ENCODE data around the gene KRT12.

The KRT12 gene

DNA sequence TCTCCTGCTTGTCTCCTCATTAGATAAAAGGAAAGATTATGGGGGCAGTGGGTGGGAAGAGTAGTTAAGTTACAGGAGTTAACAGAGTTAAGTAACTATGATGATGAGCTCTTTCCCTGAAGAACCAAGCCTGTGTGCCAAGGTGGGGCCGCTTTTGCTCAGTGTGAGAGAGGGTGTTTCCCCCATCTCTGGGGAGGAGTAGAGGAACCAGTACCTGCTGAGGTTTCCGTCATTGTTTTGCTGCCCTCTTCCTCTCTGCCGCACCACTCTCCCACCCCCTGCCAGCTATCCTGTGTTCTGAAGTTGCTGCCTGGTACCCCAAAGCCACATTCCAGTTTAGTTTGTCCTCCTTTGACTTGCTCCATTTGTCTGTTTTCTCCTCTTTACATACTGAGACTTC lies 23.8 kb downstream of the KRT12 start:
- TF ChIP-seq ARNTL (CRISPR knock-in tag; IDR thresholded peaks at IDR 0.05; ENCODE audit: borderline replicate concordance, low read depth) (no peak), CSDC2 (CRISPR knock-in tag; IDR thresholded peaks at IDR 0.05) (no peak), ZNF70 (CRISPR knock-in tag; IDR thresholded peaks at IDR 0.05) (no peak), ESRRG (CRISPR knock-in tag; IDR thresholded peaks at IDR 0.05) (no peak), RARB (CRISPR knock-in tag; IDR thresholded peaks at IDR 0.05) (no peak), PPARA (CRISPR knock-in tag; IDR thresholded peaks at IDR 0.05; ENCODE audit: borderline replicate concordance) (no peak), ZNF8 (CRISPR knock-in tag; IDR thresholded peaks at IDR 0.05) (no peak), GLIS3 (CRISPR knock-in tag; IDR thresholded peaks at IDR 0.05) (no peak), ZFP3 (CRISPR knock-in tag; IDR thresholded peaks at IDR 0.05) (no peak)
- TF ChIP-seq, protein P1, sequence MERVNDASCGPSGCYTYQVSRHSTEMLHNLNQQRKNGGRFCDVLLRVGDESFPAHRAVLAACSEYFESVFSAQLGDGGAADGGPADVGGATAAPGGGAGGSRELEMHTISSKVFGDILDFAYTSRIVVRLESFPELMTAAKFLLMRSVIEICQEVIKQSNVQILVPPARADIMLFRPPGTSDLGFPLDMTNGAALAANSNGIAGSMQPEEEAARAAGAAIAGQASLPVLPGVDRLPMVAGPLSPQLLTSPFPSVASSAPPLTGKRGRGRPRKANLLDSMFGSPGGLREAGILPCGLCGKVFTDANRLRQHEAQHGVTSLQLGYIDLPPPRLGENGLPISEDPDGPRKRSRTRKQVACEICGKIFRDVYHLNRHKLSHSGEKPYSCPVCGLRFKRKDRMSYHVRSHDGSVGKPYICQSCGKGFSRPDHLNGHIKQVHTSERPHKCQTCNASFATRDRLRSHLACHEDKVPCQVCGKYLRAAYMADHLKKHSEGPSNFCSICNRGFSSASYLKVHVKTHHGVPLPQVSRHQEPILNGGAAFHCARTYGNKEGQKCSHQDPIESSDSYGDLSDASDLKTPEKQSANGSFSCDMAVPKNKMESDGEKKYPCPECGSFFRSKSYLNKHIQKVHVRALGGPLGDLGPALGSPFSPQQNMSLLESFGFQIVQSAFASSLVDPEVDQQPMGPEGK (CRISPR knock-in tag; IDR thresholded peaks at IDR 0.05; ENCODE audit: borderline replicate concordance) = no peak
- no peak for ATAC-seq

GRCh38 chr17:40841246-40841645 lies 25.8 kb downstream of the KRT12 start:
- ATAC-seq = no peak
- TF ChIP-seq, protein P2, sequence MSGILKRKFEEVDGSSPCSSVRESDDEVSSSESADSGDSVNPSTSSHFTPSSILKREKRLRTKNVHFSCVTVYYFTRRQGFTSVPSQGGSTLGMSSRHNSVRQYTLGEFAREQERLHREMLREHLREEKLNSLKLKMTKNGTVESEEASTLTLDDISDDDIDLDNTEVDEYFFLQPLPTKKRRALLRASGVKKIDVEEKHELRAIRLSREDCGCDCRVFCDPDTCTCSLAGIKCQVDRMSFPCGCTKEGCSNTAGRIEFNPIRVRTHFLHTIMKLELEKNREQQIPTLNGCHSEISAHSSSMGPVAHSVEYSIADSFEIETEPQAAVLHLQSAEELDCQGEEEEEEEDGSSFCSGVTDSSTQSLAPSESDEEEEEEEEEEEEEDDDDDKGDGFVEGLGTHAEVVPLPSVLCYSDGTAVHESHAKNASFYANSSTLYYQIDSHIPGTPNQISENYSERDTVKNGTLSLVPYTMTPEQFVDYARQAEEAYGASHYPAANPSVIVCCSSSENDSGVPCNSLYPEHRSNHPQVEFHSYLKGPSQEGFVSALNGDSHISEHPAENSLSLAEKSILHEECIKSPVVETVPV (CRISPR knock-in tag; IDR thresholded peaks at IDR 0.05) = no peak
- TF ChIP-seq SNAI2 (CRISPR knock-in tag; IDR thresholded peaks at IDR 0.05) (no peak), TOX (CRISPR knock-in tag; IDR thresholded peaks at IDR 0.05; ENCODE audit: borderline replicate concordance) (no peak), ZNF8 (CRISPR knock-in tag; IDR thresholded peaks at IDR 0.05) (no peak), ZFP3 (CRISPR knock-in tag; IDR thresholded peaks at IDR 0.05) (no peak), PPARA (CRISPR knock-in tag; IDR thresholded peaks at IDR 0.05; ENCODE audit: borderline replicate concordance) (no peak), TCF4 (CRISPR knock-in tag; IDR thresholded peaks at IDR 0.05; ENCODE audit: borderline replicate concordance) (no peak), BACH2 (CRISPR knock-in tag; IDR thresholded peaks at IDR 0.05; ENCODE audit: borderline replicate concordance) (no peak), ZFP30 (CRISPR knock-in tag; IDR thresholded peaks at IDR 0.05) (no peak), OSR1 (CRISPR knock-in tag; IDR thresholded peaks at IDR 0.05) (no peak), ESRRG (CRISPR knock-in tag; IDR thresholded peaks at IDR 0.05) (no peak), ISL1 (CRISPR knock-in tag; IDR thresholded peaks at IDR 0.05) (no peak), GLIS3 (CRISPR knock-in tag; IDR thresholded peaks at IDR 0.05) (no peak)
- TF ChIP-seq, protein P3, sequence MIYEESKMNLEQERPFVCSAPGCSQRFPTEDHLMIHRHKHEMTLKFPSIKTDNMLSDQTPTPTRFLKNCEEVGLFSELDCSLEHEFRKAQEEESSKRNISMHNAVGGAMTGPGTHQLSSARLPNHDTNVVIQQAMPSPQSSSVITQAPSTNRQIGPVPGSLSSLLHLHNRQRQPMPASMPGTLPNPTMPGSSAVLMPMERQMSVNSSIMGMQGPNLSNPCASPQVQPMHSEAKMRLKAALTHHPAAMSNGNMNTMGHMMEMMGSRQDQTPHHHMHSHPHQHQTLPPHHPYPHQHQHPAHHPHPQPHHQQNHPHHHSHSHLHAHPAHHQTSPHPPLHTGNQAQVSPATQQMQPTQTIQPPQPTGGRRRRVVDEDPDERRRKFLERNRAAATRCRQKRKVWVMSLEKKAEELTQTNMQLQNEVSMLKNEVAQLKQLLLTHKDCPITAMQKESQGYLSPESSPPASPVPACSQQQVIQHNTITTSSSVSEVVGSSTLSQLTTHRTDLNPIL (CRISPR knock-in tag; IDR thresholded peaks at IDR 0.05; ENCODE audit: low read depth) = no peak
- TF ChIP-seq, protein P1 (CRISPR knock-in tag; IDR thresholded peaks at IDR 0.05; ENCODE audit: borderline replicate concordance) = no peak
- TF ChIP-seq, protein P4, sequence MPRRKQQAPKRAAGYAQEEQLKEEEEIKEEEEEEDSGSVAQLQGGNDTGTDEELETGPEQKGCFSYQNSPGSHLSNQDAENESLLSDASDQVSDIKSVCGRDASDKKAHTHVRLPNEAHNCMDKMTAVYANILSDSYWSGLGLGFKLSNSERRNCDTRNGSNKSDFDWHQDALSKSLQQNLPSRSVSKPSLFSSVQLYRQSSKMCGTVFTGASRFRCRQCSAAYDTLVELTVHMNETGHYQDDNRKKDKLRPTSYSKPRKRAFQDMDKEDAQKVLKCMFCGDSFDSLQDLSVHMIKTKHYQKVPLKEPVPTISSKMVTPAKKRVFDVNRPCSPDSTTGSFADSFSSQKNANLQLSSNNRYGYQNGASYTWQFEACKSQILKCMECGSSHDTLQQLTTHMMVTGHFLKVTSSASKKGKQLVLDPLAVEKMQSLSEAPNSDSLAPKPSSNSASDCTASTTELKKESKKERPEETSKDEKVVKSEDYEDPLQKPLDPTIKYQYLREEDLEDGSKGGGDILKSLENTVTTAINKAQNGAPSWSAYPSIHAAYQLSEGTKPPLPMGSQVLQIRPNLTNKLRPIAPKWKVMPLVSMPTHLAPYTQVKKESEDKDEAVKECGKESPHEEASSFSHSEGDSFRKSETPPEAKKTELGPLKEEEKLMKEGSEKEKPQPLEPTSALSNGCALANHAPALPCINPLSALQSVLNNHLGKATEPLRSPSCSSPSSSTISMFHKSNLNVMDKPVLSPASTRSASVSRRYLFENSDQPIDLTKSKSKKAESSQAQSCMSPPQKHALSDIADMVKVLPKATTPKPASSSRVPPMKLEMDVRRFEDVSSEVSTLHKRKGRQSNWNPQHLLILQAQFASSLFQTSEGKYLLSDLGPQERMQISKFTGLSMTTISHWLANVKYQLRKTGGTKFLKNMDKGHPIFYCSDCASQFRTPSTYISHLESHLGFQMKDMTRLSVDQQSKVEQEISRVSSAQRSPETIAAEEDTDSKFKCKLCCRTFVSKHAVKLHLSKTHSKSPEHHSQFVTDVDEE (CRISPR knock-in tag; IDR thresholded peaks at IDR 0.05) = no peak

DNA sequence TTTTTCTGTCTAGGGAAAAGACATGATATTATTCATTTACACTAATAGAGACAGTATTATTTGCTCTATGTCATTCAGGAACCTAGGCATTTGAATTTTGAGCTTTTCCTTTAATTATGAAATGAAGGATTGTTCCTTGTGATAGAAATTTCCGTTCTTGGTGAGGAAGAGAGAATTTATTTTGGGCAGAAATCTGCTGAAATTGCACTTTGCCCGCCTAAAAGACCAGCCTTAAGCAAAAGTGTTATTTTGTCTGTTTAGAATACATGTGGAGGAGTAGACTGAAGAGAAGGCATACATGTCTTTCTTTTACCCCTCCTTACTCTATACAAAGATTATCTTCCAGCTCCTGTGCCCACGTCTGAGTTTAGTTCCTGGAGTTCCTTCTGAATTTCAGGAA lies 27.8 kb downstream of the KRT12 start:
- TF ChIP-seq PPARA (CRISPR knock-in tag; IDR thresholded peaks at IDR 0.05; ENCODE audit: borderline replicate concordance) (no peak), ZFP30 (CRISPR knock-in tag; IDR thresholded peaks at IDR 0.05) (no peak), BACH2 (CRISPR knock-in tag; IDR thresholded peaks at IDR 0.05; ENCODE audit: borderline replicate concordance) (no peak), ISL1 (CRISPR knock-in tag; IDR thresholded peaks at IDR 0.05) (no peak), TOX (CRISPR knock-in tag; IDR thresholded peaks at IDR 0.05; ENCODE audit: borderline replicate concordance) (no peak)
- TF ChIP-seq, protein P3 (CRISPR knock-in tag; IDR thresholded peaks at IDR 0.05; ENCODE audit: low read depth) = no peak
- ATAC-seq = no peak

All from SK-N-SH treated with all-trans-retinoic acid at 6 μM for 48 hours (cell line).